ENCODE data around the gene YWHAH.
A peak's percentile ranks its signal among the peaks of the same experiment; 100 is the strongest.

Gene YWHAH

DNA sequence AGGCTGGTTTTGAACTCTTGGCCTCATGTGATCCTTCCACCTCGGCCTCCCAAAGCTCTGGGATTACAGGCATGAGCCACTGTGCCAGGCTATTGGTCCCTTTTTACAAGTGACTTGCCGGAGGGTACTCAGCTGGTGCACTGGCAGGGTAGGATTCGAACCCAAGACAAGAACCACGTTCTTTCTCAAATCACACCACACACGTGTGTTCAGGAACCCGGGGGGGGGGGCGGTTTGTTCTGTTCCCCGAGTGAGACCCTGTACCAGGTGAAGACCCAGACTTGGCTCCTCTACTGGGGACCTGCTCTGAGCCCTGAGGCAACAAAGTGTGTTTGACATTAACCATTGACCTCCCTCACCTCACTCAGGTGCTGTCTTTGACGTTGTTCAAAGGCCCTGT is 3.8 kb upstream of the YWHAH start:
- CTCF ChIA-PET = interaction anchor here (0.6 kb wide), 1 partner anchor 925 kb away, joined by 3 read pairs; no protein-coding TSS in a partner anchor
- Histone ChIP-seq H3K9me3 (ENCODE audit: control extremely low read depth in 1 of 5, control insufficient read depth in 4 of 5, insufficient read depth in 2 of 5, low read depth in 1 of 5, low read length in 4 of 5) (no peaks in the 10 kb centered on the region), H3K4me3 (ENCODE audit: control insufficient read depth in 1 of 7, extremely low read depth in 1 of 7, insufficient read depth in 4 of 7, low read depth in 2 of 7, low read length in 6 of 7) (no peak overlapping the region), H3K27ac (ENCODE audit: insufficient read depth in 1 of 2, low read depth in 1 of 2, low read length in 2 of 2, poor library complexity in 1 of 2, severe bottlenecking in 2 of 2) (no peak overlapping the region), H3K36me3 (ENCODE audit: control insufficient read depth in 4 of 4, insufficient read depth in 4 of 4, low read length in 3 of 4) (peaks cover 0 to under 1% (median 0%) of the 10 kb centered on the region in 4 experiments), H3K4me1 (ENCODE audit: control extremely low read depth in 1 of 4, control insufficient read depth in 4 of 4, insufficient read depth in 4 of 4, low read length in 3 of 4) (peaks cover 2 to 18% (median 9%) of the 10 kb centered on the region in 4 experiments), H3K27me3 (replicated peaks in 2 of 5; ENCODE audit: control insufficient read depth in 4 of 5, insufficient read depth in 5 of 5, low read length in 4 of 5) (no peaks in the 10 kb centered on the region)
- WGBS (ENCODE audit: insufficient coverage) = 90% methylated on average over 7 of the region's 9 CpGs
- no peak for DNase-seq
- POLR2A ChIA-PET = no interaction called here

DNA sequence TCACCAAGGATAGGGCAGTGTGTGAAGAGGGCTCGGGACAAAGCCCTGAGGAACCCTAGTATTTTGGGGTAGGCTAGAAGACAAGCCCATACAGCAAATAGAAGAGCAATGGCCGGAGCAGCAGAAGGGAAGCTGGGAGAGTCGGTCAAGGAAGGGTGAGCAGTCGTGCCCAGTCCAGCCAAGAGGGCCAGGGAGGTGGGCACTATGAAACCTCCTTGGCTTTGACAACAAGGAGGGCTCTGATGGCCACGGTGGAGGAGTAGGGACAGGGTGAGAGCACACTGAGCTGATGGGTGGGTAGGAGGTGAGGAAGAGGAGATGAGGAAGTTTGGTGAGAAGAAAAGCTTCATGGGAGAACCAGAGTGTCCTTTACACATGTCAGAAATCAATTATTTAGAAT is 2.2 kb upstream of the YWHAH start:
- H3K4me3 ChIP-seq (ENCODE audit: control insufficient read depth in 1 of 7, extremely low read depth in 1 of 7, insufficient read depth in 4 of 7, low read depth in 2 of 7, low read length in 6 of 7) = no peak overlapping the region
- no peaks in the 10 kb centered on the region for H3K27me3 ChIP-seq (replicated peaks in 2 of 5; ENCODE audit: control insufficient read depth in 4 of 5, insufficient read depth in 5 of 5, low read length in 4 of 5)
- no peak overlapping the region for H3K27ac ChIP-seq (ENCODE audit: insufficient read depth in 1 of 2, low read depth in 1 of 2, low read length in 2 of 2, poor library complexity in 1 of 2, severe bottlenecking in 2 of 2)
- WGBS (ENCODE audit: insufficient coverage) = 96% methylated on average over 5 of the region's 5 CpGs
- H3K9me3 ChIP-seq (ENCODE audit: control extremely low read depth in 1 of 5, control insufficient read depth in 4 of 5, insufficient read depth in 2 of 5, low read depth in 1 of 5, low read length in 4 of 5) = no peaks in the 10 kb centered on the region
- peaks cover 0 to 9% (median 0%) of the 10 kb centered on the region in 4 experiments for H3K36me3 ChIP-seq (ENCODE audit: control insufficient read depth in 4 of 4, insufficient read depth in 4 of 4, low read length in 3 of 4)
- POLR2A ChIA-PET = interaction anchor here (0.6 to 0.7 kb wide), 2 partner anchors 29 to 1159 kb away, joined by 3 to 4 read pairs; no protein-coding TSS in a partner anchor
- peaks cover 13 to 34% (median 25%) of the 10 kb centered on the region in 4 experiments for H3K4me1 ChIP-seq (ENCODE audit: control extremely low read depth in 1 of 4, control insufficient read depth in 4 of 4, insufficient read depth in 4 of 4, low read length in 3 of 4)
- CTCF ChIA-PET = interaction anchor here (1.4 kb wide), 1 partner anchor 28 kb away, joined by 3 read pairs; no protein-coding TSS in a partner anchor
- DNase-seq = no peak

DNA sequence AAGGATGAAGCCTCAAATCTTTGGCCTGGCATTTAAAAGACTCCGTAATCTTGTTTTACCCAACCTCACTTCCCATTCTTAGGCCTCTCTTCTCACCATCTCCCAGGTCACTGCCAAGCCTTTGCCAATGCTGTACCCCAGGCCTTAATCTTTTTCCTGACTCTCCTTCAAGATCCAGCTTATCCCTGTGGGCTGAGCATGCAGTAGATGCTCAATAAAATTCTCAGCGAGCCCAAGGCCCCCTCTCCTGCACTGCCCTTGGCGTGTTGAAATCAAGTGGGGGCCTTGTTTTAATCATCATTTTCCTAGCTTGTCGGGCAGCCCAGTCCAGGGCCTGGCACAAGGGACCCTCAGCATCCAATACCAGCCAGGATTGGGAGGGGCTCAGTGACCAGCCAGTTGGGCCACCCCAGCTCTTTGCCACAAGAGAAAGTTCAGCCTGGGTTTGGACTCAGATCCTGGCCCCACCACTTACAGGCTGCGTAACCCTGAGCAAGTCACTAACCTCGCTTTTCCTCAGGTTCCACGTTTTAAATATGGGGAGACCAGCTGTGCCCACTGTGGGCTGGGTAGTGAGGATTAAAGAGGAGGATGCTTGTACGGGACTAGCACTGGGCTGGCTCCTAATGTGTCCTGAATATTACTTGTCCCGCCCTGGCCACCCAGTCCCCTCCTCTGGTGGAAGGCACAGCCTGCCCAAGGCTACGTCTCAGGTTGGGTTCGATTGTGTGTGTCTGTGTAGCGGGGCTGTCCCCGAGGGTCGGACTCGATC is 943 bp upstream of the YWHAH start:
- peaks cover 3 to 15% (median 5%) of the 10 kb centered on the region in 4 experiments for H3K36me3 ChIP-seq (ENCODE audit: control insufficient read depth in 4 of 4, insufficient read depth in 4 of 4, low read length in 3 of 4)
- POLR2A ChIA-PET = no interaction called here
- CTCF ChIA-PET = interaction anchor here (1.2 kb wide), 1 partner anchor 22 kb away, joined by 3 read pairs; no protein-coding TSS in a partner anchor
- peaks cover 13 to 35% (median 28%) of the 10 kb centered on the region in 4 experiments for H3K4me1 ChIP-seq (ENCODE audit: control extremely low read depth in 1 of 4, control insufficient read depth in 4 of 4, insufficient read depth in 4 of 4, low read length in 3 of 4)
- H3K9me3 ChIP-seq (ENCODE audit: control extremely low read depth in 1 of 5, control insufficient read depth in 4 of 5, insufficient read depth in 2 of 5, low read depth in 1 of 5, low read length in 4 of 5) = no peaks in the 10 kb centered on the region
- peak overlapping the region; percentile 40 to 99 (median 83) for H3K4me3 ChIP-seq (ENCODE audit: control insufficient read depth in 1 of 7, extremely low read depth in 1 of 7, insufficient read depth in 4 of 7, low read depth in 2 of 7, low read length in 6 of 7)
- WGBS (ENCODE audit: insufficient coverage) = 55% methylated on average over 12 of the region's 15 CpGs
- no peaks in the 10 kb centered on the region for H3K27me3 ChIP-seq (replicated peaks in 2 of 5; ENCODE audit: control insufficient read depth in 4 of 5, insufficient read depth in 5 of 5, low read length in 4 of 5)
- H3K27ac ChIP-seq (ENCODE audit: insufficient read depth in 1 of 2, low read depth in 1 of 2, low read length in 2 of 2, poor library complexity in 1 of 2, severe bottlenecking in 2 of 2) = peak overlapping the region; percentile 15 to 86
- no peak for DNase-seq

DNA sequence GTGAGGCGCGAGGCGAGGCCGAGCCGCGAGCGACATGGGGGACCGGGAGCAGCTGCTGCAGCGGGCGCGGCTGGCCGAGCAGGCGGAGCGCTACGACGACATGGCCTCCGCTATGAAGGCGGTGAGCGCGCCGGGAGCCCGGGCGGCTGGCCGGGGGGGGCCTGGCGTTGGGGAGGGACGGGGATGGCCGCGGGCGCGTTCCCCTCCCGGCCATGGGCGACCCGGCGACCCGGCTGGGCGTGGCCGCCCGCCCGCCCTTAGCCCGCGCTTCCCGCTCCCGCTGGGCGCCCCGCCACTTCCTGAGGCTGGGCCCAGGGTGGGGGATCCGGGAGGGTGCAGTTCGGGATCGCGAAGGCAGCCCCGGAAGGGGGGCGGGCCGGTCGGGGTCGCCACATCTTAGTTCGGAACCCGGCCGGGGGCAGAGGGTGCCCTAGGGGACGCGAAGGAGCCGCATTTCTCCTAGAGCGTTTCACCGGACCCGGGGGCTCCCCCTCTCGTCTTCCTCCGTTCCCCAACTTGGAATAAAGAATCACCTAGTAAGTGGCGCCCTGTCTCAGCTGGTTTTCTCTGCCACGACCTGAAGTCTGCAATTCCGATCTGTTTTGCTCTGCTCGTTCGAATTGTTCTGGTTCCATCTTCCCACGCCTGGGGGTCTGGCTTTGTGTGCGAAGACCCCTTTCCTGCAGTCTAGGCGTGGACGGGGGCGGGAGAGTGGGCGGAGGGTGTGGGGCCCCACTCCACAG is 536 bp downstream of the YWHAH start:
- H3K4me3 ChIP-seq (ENCODE audit: control insufficient read depth in 1 of 7, extremely low read depth in 1 of 7, insufficient read depth in 4 of 7, low read depth in 2 of 7, low read length in 6 of 7) = peak overlapping the region; percentile 72 to 99 (median 89)
- WGBS (ENCODE audit: insufficient coverage) = 0% methylated on average over 49 of the region's 76 CpGs
- H3K9me3 ChIP-seq (ENCODE audit: control extremely low read depth in 1 of 5, control insufficient read depth in 4 of 5, insufficient read depth in 2 of 5, low read depth in 1 of 5, low read length in 4 of 5) = no peaks in the 10 kb centered on the region
- ChIA-PET CTCF (interaction anchor here (0.9 to 1.9 kb wide), 4 partner anchors 10 to 73 kb away, joined by 3 to 6 read pairs (median 3); no protein-coding TSS in a partner anchor), POLR2A (interaction anchor here (0.6 to 0.8 kb wide), 2 partner anchors 10 to 73 kb away, joined by 3 read pairs; no protein-coding TSS in a partner anchor)
- H3K36me3 ChIP-seq (ENCODE audit: control insufficient read depth in 4 of 4, insufficient read depth in 4 of 4, low read length in 3 of 4) = peaks cover 8 to 20% (median 10%) of the 10 kb centered on the region in 4 experiments
- DNase-seq = peak in 2 of 3 donors; percentile 37 to 43
- no peaks in the 10 kb centered on the region for H3K27me3 ChIP-seq (replicated peaks in 2 of 5; ENCODE audit: control insufficient read depth in 4 of 5, insufficient read depth in 5 of 5, low read length in 4 of 5)
- H3K27ac ChIP-seq (ENCODE audit: insufficient read depth in 1 of 2, low read depth in 1 of 2, low read length in 2 of 2, poor library complexity in 1 of 2, severe bottlenecking in 2 of 2) = peak overlapping the region; percentile 64 to 86
- peaks cover 13 to 35% (median 28%) of the 10 kb centered on the region in 4 experiments for H3K4me1 ChIP-seq (ENCODE audit: control extremely low read depth in 1 of 4, control insufficient read depth in 4 of 4, insufficient read depth in 4 of 4, low read length in 3 of 4)

DNA sequence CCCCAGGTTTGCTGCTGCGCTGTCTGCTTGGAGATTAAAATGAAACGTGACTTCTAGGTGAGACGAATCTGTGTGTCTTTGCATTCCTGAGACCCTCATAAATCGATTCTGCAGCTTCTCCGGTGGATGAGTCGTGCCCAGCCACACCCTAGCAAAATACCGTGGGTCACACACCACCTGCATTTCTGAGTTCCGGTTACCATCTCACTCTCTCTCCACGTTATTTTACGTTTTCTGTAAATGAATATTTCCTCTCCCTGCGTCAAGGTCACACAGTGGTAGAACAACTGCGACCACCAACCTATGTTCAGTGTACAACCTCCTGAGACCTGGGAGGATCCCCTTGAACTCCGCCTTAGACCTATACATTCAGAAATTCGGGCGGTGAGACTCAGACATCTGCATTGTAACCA is 1.1 kb downstream of the YWHAH start:
- Histone ChIP-seq H3K4me1 (ENCODE audit: control extremely low read depth in 1 of 4, control insufficient read depth in 4 of 4, insufficient read depth in 4 of 4, low read length in 3 of 4) (peaks cover 13 to 35% (median 28%) of the 10 kb centered on the region in 4 experiments), H3K9me3 (ENCODE audit: control extremely low read depth in 1 of 5, control insufficient read depth in 4 of 5, insufficient read depth in 2 of 5, low read depth in 1 of 5, low read length in 4 of 5) (no peaks in the 10 kb centered on the region), H3K27me3 (replicated peaks in 2 of 5; ENCODE audit: control insufficient read depth in 4 of 5, insufficient read depth in 5 of 5, low read length in 4 of 5) (no peaks in the 10 kb centered on the region), H3K4me3 (ENCODE audit: control insufficient read depth in 1 of 7, extremely low read depth in 1 of 7, insufficient read depth in 4 of 7, low read depth in 2 of 7, low read length in 6 of 7) (peak overlapping the region; percentile 72 to 99 (median 89)), H3K36me3 (ENCODE audit: control insufficient read depth in 4 of 4, insufficient read depth in 4 of 4, low read length in 3 of 4) (peaks cover 11 to 25% (median 15%) of the 10 kb centered on the region in 4 experiments), H3K27ac (ENCODE audit: insufficient read depth in 1 of 2, low read depth in 1 of 2, low read length in 2 of 2, poor library complexity in 1 of 2, severe bottlenecking in 2 of 2) (peak overlapping the region; percentile 64 to 86)
- WGBS (ENCODE audit: insufficient coverage) = 5% methylated on average over 14 of the region's 15 CpGs
- POLR2A ChIA-PET = interaction anchor here (0.6 to 0.8 kb wide), 2 partner anchors 10 to 73 kb away, joined by 3 read pairs; no protein-coding TSS in a partner anchor
- CTCF ChIA-PET = interaction anchor here (0.9 to 1.9 kb wide), 4 partner anchors 9 to 73 kb away, joined by 3 to 6 read pairs (median 3); no protein-coding TSS in a partner anchor
- no peak for DNase-seq

DNA sequence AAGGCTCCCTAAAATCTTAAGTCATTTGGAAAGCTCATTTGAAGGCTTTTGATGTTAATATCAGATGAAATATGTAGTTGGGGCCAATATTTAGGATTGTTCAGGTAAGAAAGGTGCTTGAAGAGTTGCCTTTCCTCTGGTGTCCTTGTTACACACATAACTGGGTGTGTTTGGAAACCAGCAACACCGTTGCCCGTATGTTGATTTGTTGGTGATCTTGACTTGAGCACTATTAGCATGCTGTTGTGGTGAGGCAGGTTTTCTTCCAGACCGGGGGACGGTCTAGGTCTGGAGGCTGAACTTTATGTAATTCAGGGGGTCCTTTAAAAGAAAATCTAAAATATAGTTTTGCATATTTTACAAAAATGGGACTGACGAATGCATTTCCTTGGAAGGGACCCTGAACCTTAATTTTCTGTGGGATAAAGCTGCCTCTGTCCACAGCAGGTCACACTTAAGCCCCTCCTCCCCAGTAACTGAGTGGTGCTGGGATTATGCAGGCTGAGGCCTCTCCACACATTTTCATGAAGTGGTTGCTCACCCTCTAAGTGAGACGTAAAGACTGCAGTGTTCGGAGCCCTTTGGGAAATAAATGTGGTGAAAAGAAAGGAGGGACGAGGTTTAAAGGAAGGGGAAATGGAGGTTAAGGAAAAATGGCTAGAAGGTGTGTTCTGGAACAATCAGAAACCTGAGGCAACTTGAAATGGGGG is 1.8 kb downstream of the YWHAH start:
- CTCF ChIA-PET = interaction anchor here (0.9 to 1.9 kb wide), 4 partner anchors 8 to 132 kb away, joined by 3 to 6 read pairs (median 3); no protein-coding TSS in a partner anchor
- POLR2A ChIA-PET = no interaction called here
- WGBS (ENCODE audit: insufficient coverage) = 60% methylated on average over 5 of the region's 8 CpGs

More for the DNA sequence above, 1.8 kb downstream of the YWHAH start:
- Histone ChIP-seq H3K27ac (ENCODE audit: insufficient read depth in 1 of 2, low read depth in 1 of 2, low read length in 2 of 2, poor library complexity in 1 of 2, severe bottlenecking in 2 of 2) (peak overlapping the region; percentile 64 to 86), H3K4me1 (ENCODE audit: control extremely low read depth in 1 of 4, control insufficient read depth in 4 of 4, insufficient read depth in 4 of 4, low read length in 3 of 4) (peaks cover 13 to 35% (median 28%) of the 10 kb centered on the region in 4 experiments), H3K36me3 (ENCODE audit: control insufficient read depth in 4 of 4, insufficient read depth in 4 of 4, low read length in 3 of 4) (peaks cover 13 to 32% (median 19%) of the 10 kb centered on the region in 4 experiments), H3K27me3 (replicated peaks in 2 of 5; ENCODE audit: control insufficient read depth in 4 of 5, insufficient read depth in 5 of 5, low read length in 4 of 5) (no peaks in the 10 kb centered on the region), H3K9me3 (ENCODE audit: control extremely low read depth in 1 of 5, control insufficient read depth in 4 of 5, insufficient read depth in 2 of 5, low read depth in 1 of 5, low read length in 4 of 5) (no peaks in the 10 kb centered on the region), H3K4me3 (ENCODE audit: control insufficient read depth in 1 of 7, extremely low read depth in 1 of 7, insufficient read depth in 4 of 7, low read depth in 2 of 7, low read length in 6 of 7) (peak overlapping the region in 6 of 7 experiments; percentile 83 to 99 (median 91))
- DNase-seq = no peak
